Dedifferentiated amniotic fluid mesenchymal stem cell (primary cell): ENCODE measurements around the gene HIPK1.
"Not testable (repeated sequence)": the region's sequence is repeated elsewhere in the genome, so short reads cannot be mapped to it uniquely, and the experiment has no call there.

ENCODE experiments used
- DNase-seq: peaks from one replicate; pipeline ENCODE4 v3.0.0-alpha.2; 2016; ENCODE audit errors: extremely low spot score

Gene HIPK1

DNA sequence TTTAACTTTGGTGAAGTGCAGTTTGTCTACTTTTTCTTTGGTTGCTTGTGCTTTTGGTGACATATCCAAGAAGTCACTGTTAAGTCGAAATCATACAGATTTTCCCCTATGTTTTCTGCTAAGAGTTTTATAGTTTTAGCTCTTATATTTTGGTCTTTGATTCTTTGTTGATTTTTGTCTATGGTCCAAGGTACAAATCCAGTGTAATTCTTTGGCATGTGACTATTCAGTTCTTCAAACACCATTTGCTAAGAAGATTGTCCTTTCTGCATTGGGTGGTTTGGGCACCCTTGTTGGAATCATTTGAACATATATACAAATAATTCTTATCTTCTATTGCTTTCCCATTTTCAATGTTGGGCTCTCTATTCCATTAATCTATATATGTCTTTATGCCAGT is 16.2 kb downstream of the HIPK1 start:
- no peak for DNase-seq

DNA sequence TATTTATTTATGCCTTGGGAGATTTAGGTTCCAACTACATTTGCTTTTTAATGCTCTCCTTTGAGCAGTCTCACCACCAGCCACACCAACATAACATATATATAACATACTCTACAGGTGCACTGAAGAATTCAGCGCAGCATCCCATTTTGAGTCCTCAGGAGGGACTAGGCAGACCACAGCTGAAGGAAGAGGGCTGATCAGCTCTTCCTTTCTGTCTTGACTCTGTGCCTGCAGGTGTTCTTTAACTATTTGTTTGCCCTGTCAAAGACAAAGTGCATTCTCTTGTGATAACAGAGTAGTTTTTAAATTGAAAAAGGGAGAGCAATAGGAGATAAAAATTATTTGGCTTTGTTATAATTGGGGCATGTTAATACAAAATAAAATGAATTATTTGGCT is 17.0 kb downstream of the HIPK1 start:
- DNase-seq: no peak

DNA sequence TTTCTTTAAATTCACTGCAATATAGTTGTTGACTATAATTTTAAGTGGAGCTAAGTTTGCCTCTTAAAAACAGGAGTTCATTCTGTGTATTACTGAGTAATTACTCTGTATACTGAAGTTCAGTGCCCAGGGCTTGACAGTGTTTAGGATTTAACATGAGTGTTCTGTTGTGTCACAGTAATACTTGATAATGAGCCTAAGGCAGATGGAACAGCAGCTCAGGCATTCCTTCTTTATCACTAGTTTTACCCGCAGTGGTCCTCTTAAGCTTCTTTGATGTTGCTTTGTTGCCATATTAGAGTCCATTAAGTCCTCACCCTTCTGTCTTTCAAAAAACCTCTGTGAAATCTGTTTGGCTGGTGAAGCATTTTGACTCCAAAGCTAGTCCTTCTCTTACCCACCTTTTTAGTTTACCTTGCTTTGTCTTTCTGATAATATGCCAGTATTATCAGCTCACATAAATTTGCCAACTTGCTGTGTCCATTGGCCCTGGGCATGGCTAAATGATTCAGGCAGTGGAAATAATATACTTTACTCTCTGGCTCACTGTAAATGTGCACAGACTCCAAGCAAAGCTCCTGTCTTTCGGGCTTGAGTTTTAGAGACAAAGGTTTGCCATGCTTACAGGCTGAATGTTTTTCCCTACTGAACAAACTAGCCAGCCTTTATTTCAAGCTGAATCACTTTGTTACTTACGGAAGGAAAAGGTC is 17.7 kb downstream of the HIPK1 start:
- no peak for DNase-seq

DNA sequence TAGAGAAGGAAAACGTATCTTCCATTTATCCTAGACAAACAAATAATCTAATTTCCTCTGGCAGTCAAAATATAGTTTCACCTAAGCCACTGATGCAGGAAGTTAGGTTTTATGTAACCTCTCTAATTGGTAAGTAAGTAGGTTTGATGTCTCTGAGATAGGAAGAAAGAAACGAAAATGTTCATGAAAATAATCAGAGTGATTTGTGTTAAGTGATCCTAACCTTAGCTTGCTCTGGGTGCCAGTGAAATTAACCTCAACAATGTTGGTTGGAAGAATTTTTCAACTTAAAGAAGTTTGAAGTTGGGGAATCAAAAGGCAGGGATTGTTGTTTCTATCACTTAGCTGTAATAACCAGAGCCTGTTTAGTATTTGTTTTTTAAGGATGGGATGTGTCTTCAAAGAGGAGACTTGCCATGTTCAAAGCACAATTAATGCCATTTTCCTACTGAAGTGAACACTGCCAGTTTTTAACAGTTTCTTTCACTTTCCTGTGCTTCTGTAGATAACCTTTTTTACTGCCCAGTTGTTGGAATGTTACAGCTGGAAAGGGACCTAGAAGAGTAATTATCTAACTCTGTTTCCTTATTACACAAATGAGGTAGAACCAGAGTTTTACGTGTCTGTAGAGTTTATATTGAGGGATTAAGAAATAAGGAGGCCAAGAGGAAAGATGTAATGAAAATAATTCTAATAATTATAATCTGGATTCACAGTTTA is 18.4 kb downstream of the HIPK1 start:
- no peak for DNase-seq

DNA sequence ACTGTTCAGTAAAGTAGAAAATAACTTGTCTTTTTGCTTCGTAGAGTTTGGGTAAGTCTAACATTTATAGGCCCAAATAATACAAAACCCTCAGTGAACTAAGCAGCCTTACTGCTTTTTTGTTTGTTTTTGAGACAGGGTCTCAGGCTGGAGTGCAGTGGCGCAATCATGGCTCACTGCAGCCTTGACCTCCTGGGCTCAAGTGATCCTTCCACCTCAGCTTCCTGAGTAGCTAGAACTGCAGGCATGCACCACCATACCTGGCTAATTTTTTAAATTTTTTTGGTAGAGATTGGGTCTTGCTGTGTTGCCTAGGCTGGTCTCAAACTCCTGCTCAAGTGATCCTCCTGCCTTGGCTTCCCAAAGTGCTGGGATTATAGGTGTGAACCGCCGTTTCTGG is 19.0 kb downstream of the HIPK1 start:
- DNase-seq: not testable (repeated sequence)

DNA sequence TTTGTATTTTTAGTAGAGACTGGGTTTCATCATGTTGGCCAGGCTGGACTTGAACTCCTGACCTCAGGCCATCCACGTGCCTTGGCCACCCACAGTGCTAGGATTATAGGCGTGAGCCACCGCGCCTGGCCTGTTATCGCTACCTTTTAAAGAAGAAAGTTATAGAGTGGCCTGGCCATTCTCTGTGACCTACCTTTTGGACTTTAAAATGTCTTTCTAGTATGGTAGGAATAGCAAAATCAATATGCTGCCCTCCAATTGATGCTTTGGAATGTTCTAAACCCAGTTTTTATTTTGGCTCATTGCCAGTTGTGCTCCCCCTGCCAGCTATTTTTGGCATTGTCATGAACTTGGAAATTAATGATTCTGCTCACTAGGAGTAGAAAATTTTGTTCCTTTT is 19.9 kb downstream of the HIPK1 start:
- DNase-seq: no peak

DNA sequence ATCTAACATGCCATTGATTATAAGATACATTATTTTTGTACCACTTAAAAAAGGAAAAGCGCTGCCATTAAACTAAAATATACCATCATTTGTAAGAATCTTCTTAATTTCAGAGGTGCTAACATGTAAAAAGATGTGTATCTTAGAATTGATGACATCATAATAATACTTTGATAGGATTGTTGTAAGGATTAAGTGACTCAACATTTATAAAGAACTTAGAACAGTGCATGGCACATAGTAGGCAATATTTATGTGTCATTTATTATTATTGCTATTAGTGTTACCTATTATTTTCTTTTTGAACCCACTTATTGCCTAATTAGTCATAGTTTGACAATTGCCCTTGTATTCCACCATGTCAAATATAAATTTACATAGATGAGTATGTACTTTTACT is 21.8 kb downstream of the HIPK1 start:
- no peak for DNase-seq

DNA sequence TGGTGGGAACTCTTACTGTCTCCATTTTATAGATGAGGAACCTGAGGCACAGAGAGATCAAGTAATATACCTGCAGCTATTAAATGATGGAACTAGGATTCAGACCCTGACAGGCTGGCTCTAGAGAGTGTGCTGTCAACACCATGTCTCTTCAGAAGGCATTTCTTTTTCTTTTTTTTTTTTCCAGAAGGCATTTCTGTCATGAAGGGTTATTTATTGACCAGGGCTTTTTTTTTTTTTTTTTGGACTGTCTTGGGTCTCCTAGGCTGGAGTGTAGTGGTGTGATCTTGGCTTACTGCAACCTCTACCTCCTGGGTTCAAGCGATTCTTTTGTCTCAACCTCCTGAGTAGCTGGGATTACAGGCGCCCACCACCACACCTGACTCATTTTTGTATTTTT is 22.6 kb downstream of the HIPK1 start:
- DNase-seq: no peak

DNA sequence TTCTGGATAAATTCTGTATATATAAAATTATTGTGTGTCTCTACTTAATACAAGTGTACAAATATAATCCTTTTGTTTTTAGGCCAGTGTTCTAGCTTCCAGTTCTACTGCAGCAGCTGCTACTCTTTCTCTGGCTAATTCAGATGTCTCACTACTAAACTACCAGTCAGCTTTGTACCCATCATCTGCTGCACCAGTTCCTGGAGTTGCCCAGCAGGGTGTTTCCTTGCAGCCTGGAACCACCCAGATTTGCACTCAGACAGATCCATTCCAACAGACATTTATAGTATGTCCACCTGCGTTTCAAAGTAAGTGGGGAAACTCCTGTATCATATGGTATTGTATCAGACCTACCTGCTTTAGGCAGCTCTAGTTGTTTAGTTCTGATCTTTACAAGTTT is 28.9 kb downstream of the HIPK1 start:
- DNase-seq: no peak

DNA sequence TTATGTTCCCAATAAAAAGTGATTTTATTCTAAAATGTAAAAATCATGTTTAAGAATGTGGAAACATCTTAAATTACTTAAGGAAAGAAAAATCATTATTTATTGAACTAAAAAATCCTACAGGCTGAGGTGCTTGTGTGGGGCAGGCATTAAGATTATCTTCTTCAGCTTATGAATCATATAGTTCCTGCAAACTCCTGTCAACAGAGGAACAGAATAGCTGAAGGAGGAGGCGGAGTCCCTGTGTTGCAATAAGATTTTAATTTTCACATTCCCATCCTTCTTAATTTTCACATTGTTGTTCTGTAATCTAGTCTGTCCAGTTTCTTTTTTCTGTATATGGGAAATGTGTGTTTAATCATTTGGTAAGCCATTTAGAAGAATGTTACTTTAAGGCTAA is 29.6 kb downstream of the HIPK1 start:
- no peak for DNase-seq

DNA sequence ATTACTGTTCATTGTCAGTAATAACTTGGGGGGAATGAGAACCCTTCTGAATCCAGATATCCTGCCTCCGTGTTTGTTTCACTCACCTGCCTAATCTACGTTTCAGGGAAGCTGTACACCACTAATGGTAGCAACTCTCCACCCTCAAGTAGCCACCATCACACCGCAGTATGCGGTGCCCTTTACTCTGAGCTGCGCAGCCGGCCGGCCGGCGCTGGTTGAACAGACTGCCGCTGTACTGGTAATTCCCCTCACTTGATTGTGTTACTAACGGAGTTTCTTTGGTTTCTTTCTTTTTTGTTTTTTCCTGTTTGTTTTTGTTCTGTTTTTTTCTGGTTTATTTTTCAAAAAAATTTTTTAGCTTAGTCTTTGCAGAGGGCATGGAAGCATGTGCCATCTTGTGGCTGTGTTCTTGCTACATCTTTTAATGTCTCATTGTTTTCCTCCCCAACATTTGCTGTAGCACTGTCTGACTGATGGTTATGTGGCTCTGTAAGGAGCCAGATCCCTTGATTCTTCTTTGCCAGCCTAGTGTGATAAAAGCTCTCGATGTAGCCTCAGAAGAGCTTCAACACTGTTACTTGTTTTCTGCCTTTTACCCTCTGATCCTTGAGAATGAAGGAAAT is 34.3 kb downstream of the HIPK1 start:
- no peak for DNase-seq

DNA sequence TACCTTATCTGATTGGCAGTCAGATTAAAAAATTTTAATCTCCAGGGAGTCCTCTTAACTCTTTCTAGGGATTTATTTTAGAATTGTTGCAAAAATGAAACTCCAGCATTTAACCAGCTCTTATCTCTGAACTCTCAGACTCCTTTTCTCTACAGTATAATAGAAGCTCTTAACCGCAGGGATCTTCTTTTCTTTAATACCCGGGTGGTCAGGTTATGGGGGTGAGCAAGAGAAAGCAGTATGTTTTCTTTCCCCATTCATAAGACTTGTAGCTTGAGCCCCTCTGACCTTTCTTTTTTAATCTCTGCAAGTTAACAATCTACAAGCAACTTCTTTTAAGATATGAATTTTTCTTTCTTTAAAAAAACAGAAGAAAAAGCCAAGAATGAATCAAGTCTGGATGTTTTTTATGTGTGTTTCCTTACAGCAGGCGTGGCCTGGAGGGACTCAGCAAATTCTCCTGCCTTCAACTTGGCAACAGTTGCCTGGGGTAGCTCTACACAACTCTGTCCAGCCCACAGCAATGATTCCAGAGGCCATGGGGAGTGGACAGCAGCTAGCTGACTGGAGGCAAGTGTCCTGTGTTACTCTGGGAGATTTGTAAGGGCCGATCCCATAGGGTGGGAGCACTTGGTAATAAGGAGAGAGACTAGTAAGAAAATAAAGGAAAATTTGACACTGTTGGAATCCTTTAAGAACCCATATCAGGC is 36.7 kb downstream of the HIPK1 start:
- DNase-seq: peak; percentile 70

DNA sequence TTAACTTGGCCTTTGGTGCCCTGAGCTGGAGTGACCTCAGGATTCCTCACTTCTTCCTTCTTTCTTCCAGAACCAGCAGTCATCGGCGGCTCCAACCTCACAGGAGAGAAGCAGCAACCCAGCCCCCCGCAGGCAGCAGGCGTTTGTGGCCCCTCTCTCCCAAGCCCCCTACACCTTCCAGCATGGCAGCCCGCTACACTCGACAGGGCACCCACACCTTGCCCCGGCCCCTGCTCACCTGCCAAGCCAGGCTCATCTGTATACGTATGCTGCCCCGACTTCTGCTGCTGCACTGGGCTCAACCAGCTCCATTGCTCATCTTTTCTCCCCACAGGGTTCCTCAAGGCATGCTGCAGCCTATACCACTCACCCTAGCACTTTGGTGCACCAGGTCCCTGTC is 43.8 kb downstream of the HIPK1 start:
- DNase-seq: no peak

DNA sequence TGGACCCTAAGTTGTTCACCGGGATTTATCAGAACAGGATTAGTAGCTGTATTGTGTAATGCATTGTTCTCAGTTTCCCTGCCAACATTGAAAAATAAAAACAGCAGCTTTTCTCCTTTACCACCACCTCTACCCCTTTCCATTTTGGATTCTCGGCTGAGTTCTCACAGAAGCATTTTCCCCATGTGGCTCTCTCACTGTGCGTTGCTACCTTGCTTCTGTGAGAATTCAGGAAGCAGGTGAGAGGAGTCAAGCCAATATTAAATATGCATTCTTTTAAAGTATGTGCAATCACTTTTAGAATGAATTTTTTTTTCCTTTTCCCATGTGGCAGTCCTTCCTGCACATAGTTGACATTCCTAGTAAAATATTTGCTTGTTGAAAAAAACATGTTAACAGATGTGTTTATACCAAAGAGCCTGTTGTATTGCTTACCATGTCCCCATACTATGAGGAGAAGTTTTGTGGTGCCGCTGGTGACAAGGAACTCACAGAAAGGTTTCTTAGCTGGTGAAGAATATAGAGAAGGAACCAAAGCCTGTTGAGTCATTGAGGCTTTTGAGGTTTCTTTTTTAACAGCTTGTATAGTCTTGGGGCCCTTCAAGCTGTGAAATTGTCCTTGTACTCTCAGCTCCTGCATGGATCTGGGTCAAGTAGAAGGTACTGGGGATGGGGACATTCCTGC is 46.2 kb downstream of the HIPK1 start:
- peak; percentile 36 for DNase-seq

DNA sequence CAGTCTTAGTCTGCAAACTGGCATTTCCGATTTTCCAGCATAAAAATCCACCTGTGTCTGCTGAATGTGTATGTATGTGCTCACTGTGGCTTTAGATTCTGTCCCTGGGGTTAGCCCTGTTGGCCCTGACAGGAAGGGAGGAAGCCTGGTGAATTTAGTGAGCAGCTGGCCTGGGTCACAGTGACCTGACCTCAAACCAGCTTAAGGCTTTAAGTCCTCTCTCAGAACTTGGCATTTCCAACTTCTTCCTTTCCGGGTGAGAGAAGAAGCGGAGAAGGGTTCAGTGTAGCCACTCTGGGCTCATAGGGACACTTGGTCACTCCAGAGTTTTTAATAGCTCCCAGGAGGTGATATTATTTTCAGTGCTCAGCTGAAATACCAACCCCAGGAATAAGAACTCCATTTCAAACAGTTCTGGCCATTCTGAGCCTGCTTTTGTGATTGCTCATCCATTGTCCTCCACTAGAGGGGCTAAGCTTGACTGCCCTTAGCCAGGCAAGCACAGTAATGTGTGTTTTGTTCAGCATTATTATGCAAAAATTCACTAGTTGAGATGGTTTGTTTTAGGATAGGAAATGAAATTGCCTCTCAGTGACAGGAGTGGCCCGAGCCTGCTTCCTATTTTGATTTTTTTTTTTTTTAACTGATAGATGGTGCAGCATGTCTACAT is 47.6 kb downstream of the HIPK1 start:
- peak; percentile 70 for DNase-seq

DNA sequence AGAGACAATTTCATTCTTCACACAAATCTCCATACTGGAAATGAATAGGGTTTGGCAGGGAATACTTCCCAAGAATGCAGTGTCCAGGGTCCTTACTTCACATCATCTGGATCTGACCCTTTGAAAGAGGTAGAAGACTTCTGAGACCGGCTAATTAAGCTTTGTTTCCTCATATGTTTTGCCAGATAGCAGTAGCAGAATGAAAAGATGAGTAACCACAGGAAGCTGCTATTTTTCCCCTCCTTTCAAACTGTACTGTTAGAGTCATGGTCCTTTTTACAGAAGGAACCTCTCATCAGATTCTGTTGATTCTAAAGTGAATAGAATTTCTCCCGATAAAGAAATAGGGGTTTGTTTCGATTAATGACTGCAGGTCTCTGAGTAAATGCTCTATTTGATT is 48.8 kb downstream of the HIPK1 start:
- no peak for DNase-seq

DNA sequence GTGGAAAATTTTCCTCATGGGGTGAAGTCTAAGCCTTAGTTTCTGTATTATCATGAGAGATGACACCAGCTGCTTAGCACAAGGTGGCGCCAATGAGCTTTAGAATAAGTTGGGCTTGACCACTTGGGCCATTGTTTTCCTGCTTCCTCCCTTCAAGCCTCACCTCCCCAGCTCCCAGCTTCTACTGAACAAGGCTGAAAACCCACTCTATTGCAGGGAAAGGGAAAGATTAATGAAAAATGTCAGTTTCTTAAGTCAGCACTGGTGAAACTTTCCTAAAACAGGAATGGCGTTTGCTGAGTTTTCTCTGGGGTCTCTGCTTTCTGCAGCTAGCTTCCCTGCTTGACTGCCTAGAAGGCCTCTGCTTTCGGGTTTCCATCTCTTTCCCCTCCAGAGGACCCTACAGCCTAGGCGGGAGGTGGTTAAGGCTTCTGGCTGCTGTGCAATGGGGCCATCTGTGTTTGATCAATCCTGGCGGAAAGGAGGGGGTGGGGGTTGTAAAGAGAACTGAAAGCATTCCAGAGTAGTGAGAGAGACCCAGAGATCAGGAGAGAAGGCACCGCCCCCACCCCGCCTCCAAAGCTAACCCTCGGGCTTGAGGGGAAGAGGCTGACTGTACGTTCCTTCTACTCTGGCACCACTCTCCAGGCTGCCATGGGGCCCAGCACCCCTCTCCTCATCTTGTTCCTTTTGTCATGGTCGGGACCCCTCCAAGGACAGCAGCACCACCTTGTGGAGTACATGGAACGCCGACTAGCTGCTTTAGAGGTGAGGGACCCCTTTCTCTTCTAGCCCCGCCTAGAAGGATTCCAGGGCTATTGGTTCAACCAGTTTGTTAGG is 50.0 kb downstream of the HIPK1 start, which contains the start of gene OLFML3:
Gene OLFML3 (plus strand): TSS at position 612 of the 840 bp plus-strand sequence. CDS start 43 bp downstream, at position 655.
- DNase-seq: peak; percentile 97

DNA sequence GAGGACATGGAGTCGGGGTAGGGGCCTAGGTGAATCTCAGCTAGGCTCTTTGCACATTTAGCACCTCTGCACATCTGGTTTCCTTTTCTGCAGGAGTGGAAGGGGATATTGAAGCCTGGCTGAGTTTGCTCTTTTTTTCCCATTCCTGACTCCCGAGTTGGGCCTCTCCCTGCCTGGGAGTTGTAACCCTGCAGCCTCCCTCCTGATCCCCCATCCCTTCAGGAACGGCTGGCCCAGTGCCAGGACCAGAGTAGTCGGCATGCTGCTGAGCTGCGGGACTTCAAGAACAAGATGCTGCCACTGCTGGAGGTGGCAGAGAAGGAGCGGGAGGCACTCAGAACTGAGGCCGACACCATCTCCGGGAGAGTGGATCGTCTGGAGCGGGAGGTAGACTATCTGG is 51.0 kb downstream of the HIPK1 start:
- DNase-seq: no peak

DNA sequence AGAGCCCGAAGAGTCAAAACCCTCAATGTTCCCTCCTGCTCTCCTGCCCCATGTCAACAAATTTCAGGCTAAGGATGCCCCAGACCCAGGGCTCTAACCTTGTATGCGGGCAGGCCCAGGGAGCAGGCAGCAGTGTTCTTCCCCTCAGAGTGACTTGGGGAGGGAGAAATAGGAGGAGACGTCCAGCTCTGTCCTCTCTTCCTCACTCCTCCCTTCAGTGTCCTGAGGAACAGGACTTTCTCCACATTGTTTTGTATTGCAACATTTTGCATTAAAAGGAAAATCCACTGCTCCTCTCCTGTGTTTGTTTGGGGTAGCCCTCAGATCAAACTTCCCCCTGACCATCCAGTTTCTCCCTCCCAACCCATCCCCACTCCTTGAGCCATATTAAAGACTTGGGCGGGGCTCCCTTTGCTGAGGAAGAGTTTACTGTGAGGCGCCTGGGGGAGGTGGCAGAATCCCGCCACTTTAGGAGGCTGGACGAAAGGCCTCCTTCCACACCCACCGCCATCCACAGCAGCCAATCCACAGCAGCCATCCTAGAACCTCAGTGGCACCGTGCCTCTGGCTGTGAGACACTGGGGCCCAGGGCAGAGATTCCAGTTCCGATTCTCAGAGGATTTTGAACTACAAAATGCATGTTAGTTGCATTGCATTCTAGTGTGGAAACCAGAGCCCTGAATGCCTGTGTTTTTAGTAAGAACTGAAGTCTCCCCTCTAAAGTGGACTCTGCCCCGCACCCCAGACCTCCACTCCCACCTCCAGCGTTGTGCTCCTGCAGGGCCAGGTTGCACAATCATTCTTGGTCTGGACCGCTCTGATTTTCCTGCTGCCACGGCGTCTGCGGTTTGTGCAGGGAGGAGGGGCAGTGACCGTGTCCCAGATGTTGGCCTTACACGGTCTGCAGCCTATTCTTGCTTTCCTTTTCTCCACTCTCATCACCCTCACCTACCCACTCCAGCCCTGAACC is 53.1 kb downstream of the HIPK1 start:
- DNase-seq: peak; percentile 73
